SK-N-SH treated with all-trans-retinoic acid at 6 μM for 48 hours (cell line): Measurements from ENCODE around the gene NME9.

ENCODE experiments used
- ATAC-seq: fragments of 200-7000 bp; cut with Tn5 transposase; 3 replicates; pipeline ENCODE4 v1.9.1; 2020; ENCODE audit warnings: mild to moderate bottlenecking, moderate library complexity
- ARNTL ChIP-seq: fragments of 450-650 bp; formaldehyde crosslinking; IDR thresholded peaks from 2 replicates; pipeline ENCODE4 v1.5.0; 2020; ENCODE audit warnings: low read depth, mild to moderate bottlenecking, moderate library complexity, borderline replicate concordance
- BACH2 ChIP-seq: fragments of 250-450 bp; sonication (Bioruptor Pico); IDR thresholded peaks from 2 replicates; pipeline ENCODE4 v1.9.0; 2021; ENCODE audit warnings: mild to moderate bottlenecking, borderline replicate concordance
- CREB5 ChIP-seq: fragments of 250-450 bp; sonication (Bioruptor Pico); IDR thresholded peaks from 2 replicates; pipeline ENCODE4 v1.5.1; 2020; ENCODE audit warnings: low read depth, mild to moderate bottlenecking, moderate library complexity
- CSDC2 ChIP-seq: fragments of 250-450 bp; sonication (Bioruptor Pico); IDR thresholded peaks from 2 replicates; pipeline ENCODE4 v1.5.0; 2020; ENCODE audit warnings: mild to moderate bottlenecking, moderate library complexity
- CSRNP3 ChIP-seq: fragments of 250-450 bp; sonication (Bioruptor Pico); IDR thresholded peaks from 2 replicates; pipeline ENCODE4 v1.5.1; 2021; ENCODE audit warnings: mild to moderate bottlenecking, moderate library complexity
- ESRRG ChIP-seq: fragments of 250-450 bp; sonication (Bioruptor Pico); IDR thresholded peaks from 2 replicates; pipeline ENCODE4 v1.6.1; 2021; ENCODE audit warnings: mild to moderate bottlenecking
- GLIS3 ChIP-seq: fragments of 250-450 bp; sonication (Bioruptor Pico); IDR thresholded peaks from 2 replicates; pipeline ENCODE4 v1.5.0; 2020; ENCODE audit warnings: mild to moderate bottlenecking, moderate library complexity
- OSR1 ChIP-seq: fragments of 250-450 bp; sonication (Bioruptor Pico); IDR thresholded peaks from 2 replicates; pipeline ENCODE4 v1.8.0; 2022; ENCODE audit warnings: moderate library complexity, mild to moderate bottlenecking, inconsistent platforms
- PATZ1 ChIP-seq: fragments of 250-450 bp; sonication (Bioruptor Pico); IDR thresholded peaks from 2 replicates; pipeline ENCODE4 v1.8.0; 2020; ENCODE audit warnings: mild to moderate bottlenecking, moderate library complexity, borderline replicate concordance
- PPARA ChIP-seq: fragments of 250-450 bp; sonication (Bioruptor Pico); IDR thresholded peaks from 2 replicates; pipeline ENCODE4 v1.5.0; 2020; ENCODE audit warnings: mild to moderate bottlenecking, borderline replicate concordance
- SNAI2 ChIP-seq: fragments of 250-450 bp; sonication (Bioruptor Pico); IDR thresholded peaks from 2 replicates; pipeline ENCODE4 v1.5.0; 2020; ENCODE audit warnings: mild to moderate bottlenecking, moderate library complexity
- TCF4 ChIP-seq: fragments of 250-450 bp; sonication (Bioruptor Pico); IDR thresholded peaks from 2 replicates; pipeline ENCODE4 v1.8.0; 2021; ENCODE audit warnings: mild to moderate bottlenecking, moderate library complexity, borderline replicate concordance
- TOX ChIP-seq: fragments of 250-450 bp; sonication (Bioruptor Pico); IDR thresholded peaks from 2 replicates; pipeline ENCODE4 v1.8.0; 2021; ENCODE audit warnings: mild to moderate bottlenecking, moderate library complexity, borderline replicate concordance
- TSHZ2 ChIP-seq: fragments of 250-450 bp; sonication (Bioruptor Pico); IDR thresholded peaks from 2 replicates; pipeline ENCODE4 v1.5.0; 2020; ENCODE audit warnings: mild to moderate bottlenecking, moderate library complexity
- ZC3H10 ChIP-seq: fragments of 250-450 bp; sonication (Bioruptor Pico); IDR thresholded peaks from 2 replicates; pipeline ENCODE4 v1.5.1; 2021; ENCODE audit warnings: mild to moderate bottlenecking, moderate library complexity
- ZFP3 ChIP-seq: fragments of 250-450 bp; sonication (Bioruptor Pico); IDR thresholded peaks from 2 replicates; pipeline ENCODE4 v1.5.0; 2020; ENCODE audit warnings: mild to moderate bottlenecking, moderate library complexity
- ZFP30 ChIP-seq: fragments of 450-650 bp; formaldehyde crosslinking; IDR thresholded peaks from 2 replicates; pipeline ENCODE4 v1.5.0; 2022; ENCODE audit warnings: mild to moderate bottlenecking, moderate library complexity
- ZNF565 ChIP-seq: fragments of 450-650 bp; formaldehyde crosslinking; conservative IDR thresholded peaks from 2 replicates; pipeline ENCODE4 v1.5.0; 2020; ENCODE audit warnings: low read depth, mild to moderate bottlenecking, moderate library complexity
- ZNF70 ChIP-seq: fragments of 450-650 bp; formaldehyde crosslinking; IDR thresholded peaks from 2 replicates; pipeline ENCODE4 v1.5.0; 2020; ENCODE audit warnings: mild to moderate bottlenecking, moderate library complexity
- ZNF8 ChIP-seq: fragments of 450-650 bp; formaldehyde crosslinking; IDR thresholded peaks from 2 replicates; pipeline ENCODE4 v1.5.0; 2020; ENCODE audit warnings: mild to moderate bottlenecking, moderate library complexity
- TF ChIP-seq, protein P1 (sequence below): fragments of 250-450 bp; sonication (Bioruptor Pico); IDR thresholded peaks from 2 replicates; pipeline ENCODE4 v1.8.0; 2021; ENCODE audit warnings: low read depth, mild to moderate bottlenecking, moderate library complexity, borderline replicate concordance

The NME9 gene

DNA sequence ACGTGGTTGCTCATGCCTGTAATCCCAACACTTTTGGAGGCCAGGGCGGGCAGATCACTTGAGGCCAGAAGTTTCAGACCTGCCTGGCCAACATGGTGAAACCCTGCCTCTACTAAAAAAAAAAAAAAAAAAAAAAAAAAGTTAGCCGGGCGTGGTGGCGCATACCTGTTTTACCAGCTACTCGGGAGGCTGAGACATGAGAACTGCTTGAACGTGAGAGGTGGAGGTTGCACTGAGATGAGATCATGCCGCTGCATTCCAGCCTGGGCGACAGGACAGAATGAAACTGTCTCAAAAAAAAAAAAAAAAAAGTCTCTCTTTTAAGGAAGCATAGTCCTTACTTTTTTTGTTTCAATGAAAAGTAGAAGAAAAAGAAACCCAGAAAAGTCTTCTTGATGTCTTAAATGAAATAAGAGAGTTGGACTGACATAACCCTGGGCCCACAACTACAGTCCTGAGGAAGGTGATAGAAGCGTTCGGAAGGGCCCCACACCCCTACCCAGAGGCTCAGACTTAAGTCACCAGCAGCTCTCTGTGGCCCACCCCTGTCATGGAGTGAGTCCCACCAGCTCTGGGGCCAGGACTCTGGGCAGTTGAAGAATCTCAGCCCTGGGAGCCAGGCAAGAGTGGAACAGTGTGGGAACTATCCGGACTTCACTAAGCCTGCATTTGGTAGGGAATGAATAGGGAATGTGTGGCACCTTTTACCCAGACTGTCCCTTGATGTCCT lies 2.6 kb downstream of the NME9 start:
- TF ChIP-seq ZNF8: no peak
- TF ChIP-seq TOX: no peak
- TF ChIP-seq ARNTL: no peak
- no peak for ATAC-seq

GRCh38 chr3:138325990-138326389 lies 3.7 kb downstream of the NME9 start:
- ATAC-seq: no peak
- TF ChIP-seq ZNF8: no peak
- TF ChIP-seq CSDC2 (CRISPR knock-in tag): no peak
- no peak for TF ChIP-seq ESRRG (CRISPR knock-in tag)
- TF ChIP-seq ZFP30 (CRISPR knock-in tag): no peak
- TF ChIP-seq, protein P1, sequence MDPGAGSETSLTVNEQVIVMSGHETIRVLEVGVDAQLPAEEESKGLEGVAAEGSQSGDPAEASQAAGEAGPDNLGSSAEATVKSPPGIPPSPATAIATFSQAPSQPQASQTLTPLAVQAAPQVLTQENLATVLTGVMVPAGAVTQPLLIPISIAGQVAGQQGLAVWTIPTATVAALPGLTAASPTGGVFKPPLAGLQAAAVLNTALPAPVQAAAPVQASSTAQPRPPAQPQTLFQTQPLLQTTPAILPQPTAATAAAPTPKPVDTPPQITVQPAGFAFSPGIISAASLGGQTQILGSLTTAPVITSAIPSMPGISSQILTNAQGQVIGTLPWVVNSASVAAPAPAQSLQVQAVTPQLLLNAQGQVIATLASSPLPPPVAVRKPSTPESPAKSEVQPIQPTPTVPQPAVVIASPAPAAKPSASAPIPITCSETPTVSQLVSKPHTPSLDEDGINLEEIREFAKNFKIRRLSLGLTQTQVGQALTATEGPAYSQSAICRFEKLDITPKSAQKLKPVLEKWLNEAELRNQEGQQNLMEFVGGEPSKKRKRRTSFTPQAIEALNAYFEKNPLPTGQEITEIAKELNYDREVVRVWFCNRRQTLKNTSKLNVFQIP: no peak
- TF ChIP-seq ZNF70: no peak
- no peak for TF ChIP-seq ARNTL
- TF ChIP-seq CSRNP3: no peak
- TF ChIP-seq BACH2 (CRISPR knock-in tag): no peak
- no peak for TF ChIP-seq TCF4
- TF ChIP-seq ZFP3 (CRISPR knock-in tag): no peak
- no peak for TF ChIP-seq PATZ1 (CRISPR knock-in tag)
- TF ChIP-seq TSHZ2 (CRISPR knock-in tag): no peak
- TF ChIP-seq GLIS3: no peak
- TF ChIP-seq, all 23 proteins: peak for 0

DNA sequence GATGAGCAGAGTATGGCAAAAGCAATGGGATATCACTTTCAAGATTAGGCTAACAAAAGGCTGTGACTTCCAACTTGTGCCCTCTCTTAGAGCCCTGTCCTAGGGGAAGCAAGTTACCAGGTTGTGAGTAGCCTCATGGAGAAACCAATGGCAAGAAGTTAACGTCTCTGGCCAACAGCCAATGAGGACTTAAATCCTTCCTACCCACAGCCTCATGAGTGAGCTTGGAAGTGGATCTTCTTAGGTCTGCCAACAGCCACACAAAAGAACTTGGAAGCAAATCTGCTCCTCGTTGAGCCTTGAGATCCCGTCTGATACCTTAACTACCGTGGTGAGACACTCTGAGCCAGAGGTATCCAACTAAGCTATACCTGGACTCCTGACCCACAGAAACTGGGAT lies 5.7 kb downstream of the NME9 start:
- TF ChIP-seq ZNF565 (CRISPR knock-in tag) (no peak), ZFP30 (CRISPR knock-in tag) (no peak)
- TF ChIP-seq, protein P1: no peak
- no peak for ATAC-seq

DNA sequence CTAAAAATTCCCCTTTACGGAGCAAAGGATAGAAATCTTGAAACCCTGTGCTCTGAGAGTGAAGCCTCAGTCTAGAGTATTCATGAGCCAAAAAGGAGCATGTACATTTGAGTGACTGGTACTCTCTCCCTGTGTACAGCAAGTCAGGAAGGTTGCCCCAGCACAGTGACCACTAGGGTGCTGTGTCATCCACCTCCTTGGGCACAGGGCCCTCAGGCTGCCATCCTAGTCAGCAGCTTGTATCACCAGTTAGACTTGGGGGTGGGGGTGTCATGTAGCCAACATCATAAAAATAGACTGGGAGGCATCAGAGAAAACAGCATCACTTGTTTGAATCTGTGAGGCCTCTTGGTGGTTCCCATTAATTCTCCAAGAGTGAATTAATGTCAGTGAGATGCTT lies 12.0 kb downstream of the NME9 start:
- TF ChIP-seq TOX (no peak), GLIS3 (no peak)
- ATAC-seq: no peak

- ATAC-seq: no peak; the same call in 2 of the 3 replicates
Measured at GRCh38 chr3:138314751-138315150, 14.9 kb downstream of the NME9 start.

More at GRCh38 chr3:138314751-138315150, 14.9 kb downstream of the NME9 start:
- TF ChIP-seq ZNF70: no peak
- TF ChIP-seq SNAI2 (CRISPR knock-in tag): no peak
- TF ChIP-seq ESRRG (CRISPR knock-in tag): no peak
- no peak for TF ChIP-seq PPARA
- no peak for TF ChIP-seq ARNTL
- no peak for TF ChIP-seq CREB5 (CRISPR knock-in tag)
- no peak for TF ChIP-seq GLIS3
- no peak for TF ChIP-seq PATZ1 (CRISPR knock-in tag)
- TF ChIP-seq ZNF565 (CRISPR knock-in tag): no peak
- TF ChIP-seq ZFP3 (CRISPR knock-in tag): no peak
- no peak for TF ChIP-seq OSR1 (CRISPR knock-in tag)
- TF ChIP-seq TCF4: no peak
- TF ChIP-seq ZC3H10: no peak
